ENCODE results near the gene RB1.

Gene RB1

GRCh38 chr13:48493066-48493765, 189.7 kb downstream of the RB1 start:
- TF ChIP-seq, protein P1, sequence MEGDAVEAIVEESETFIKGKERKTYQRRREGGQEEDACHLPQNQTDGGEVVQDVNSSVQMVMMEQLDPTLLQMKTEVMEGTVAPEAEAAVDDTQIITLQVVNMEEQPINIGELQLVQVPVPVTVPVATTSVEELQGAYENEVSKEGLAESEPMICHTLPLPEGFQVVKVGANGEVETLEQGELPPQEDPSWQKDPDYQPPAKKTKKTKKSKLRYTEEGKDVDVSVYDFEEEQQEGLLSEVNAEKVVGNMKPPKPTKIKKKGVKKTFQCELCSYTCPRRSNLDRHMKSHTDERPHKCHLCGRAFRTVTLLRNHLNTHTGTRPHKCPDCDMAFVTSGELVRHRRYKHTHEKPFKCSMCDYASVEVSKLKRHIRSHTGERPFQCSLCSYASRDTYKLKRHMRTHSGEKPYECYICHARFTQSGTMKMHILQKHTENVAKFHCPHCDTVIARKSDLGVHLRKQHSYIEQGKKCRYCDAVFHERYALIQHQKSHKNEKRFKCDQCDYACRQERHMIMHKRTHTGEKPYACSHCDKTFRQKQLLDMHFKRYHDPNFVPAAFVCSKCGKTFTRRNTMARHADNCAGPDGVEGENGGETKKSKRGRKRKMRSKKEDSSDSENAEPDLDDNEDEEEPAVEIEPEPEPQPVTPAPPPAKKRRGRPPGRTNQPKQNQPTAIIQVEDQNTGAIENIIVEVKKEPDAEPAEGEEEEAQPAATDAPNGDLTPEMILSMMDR (IDR thresholded peaks at IDR 0.05; ENCODE audit: low read depth, low read length) = no peak
- H3K4me3 ChIP-seq (replicated peaks in 1 of 2; ENCODE audit: low read depth in 2 of 2, low read length in 2 of 2) = no peak overlapping the region
- DNase-seq (ENCODE audit: low read depth in 2 of 2) = peak; percentile 34 to 46

DNA sequence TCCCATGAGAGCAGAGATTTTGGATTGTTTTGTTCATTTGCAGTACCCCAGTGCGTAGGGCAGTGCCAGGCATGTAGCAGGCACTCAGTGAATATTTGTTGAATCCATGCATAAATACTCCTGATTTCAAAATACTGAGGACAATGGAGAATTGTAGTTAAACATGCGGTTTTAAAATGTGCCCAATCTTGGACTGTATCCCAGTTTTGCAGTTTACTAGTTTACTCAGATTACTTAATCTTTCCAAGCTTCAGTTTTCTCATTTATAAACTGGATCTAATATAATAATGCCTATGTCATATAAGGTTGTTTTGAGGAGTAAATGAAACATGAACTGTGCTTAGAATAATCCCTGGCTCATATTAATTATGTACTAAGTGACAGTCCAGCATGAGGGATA, 190.3 kb downstream of the RB1 start:
- TF ChIP-seq, protein P1 (IDR thresholded peaks at IDR 0.05; ENCODE audit: low read depth, low read length) = no peak
- H3K4me3 ChIP-seq (replicated peaks in 1 of 2; ENCODE audit: low read depth in 2 of 2, low read length in 2 of 2) = no peak overlapping the region
- DNase-seq (ENCODE audit: low read depth in 2 of 2) = peak; percentile 49 to 56

- no peak for DNase-seq (ENCODE audit: low read depth in 2 of 2)
Observed at GRCh38 chr13:48494874-48495273, 191.3 kb downstream of the RB1 start.

GRCh38 chr13:48496271-48497161, 193.0 kb downstream of the RB1 start:
- DNase-seq (ENCODE audit: low read depth in 2 of 2) = no peak
- no peak overlapping the region for H3K4me3 ChIP-seq (replicated peaks in 1 of 2; ENCODE audit: low read depth in 2 of 2, low read length in 2 of 2)
- TF ChIP-seq, protein P1 (IDR thresholded peaks at IDR 0.05; ENCODE audit: low read depth, low read length) = no peak

More at GRCh38 chr13:48494874-48495273, 191.3 kb downstream of the RB1 start:
- TF ChIP-seq, protein P1 (IDR thresholded peaks at IDR 0.05; ENCODE audit: low read depth, low read length) = no peak
- no peak overlapping the region for H3K4me3 ChIP-seq (replicated peaks in 1 of 2; ENCODE audit: low read depth in 2 of 2, low read length in 2 of 2)

- TF ChIP-seq, protein P1 (IDR thresholded peaks at IDR 0.05; ENCODE audit: low read depth, low read length) = no peak
- no peak overlapping the region for H3K4me3 ChIP-seq (replicated peaks in 1 of 2; ENCODE audit: low read depth in 2 of 2, low read length in 2 of 2)
- DNase-seq (ENCODE audit: low read depth in 2 of 2) = no peak
Observed at GRCh38 chr13:48497669-48498068, 194.1 kb downstream of the RB1 start.

- TF ChIP-seq, protein P1 (IDR thresholded peaks at IDR 0.05; ENCODE audit: low read depth, low read length) = no peak
- no peak overlapping the region for H3K4me3 ChIP-seq (replicated peaks in 1 of 2; ENCODE audit: low read depth in 2 of 2, low read length in 2 of 2)
- DNase-seq (ENCODE audit: low read depth in 2 of 2) = peak; percentile 85 to 91
Observed at GRCh38 chr13:48500652-48501197, 197.2 kb downstream of the RB1 start.
